Panc1 (cell line): ENCODE results near the gene MAMDC2.
"Not testable (repeated sequence)": the region's sequence is repeated elsewhere in the genome, so short reads cannot be mapped to it uniquely, and the experiment has no call there.

ENCODE experiments used
- POLR2AphosphoS5 ChIP-seq: IDR thresholded peaks from 2 replicates; pipeline ENCODE4 v1.6.1; 2012; ENCODE audit warnings: mild to moderate bottlenecking, low read depth, low read length, moderate library complexity
- REST ChIP-seq, 2 experiments: IDR thresholded peaks; 2 replicates each; pipeline ENCODE4 v1.6.1; 2011 to 2012; ENCODE audit warnings: low read depth in 2 of 2, control low read depth in 1 of 2, low read length in 1 of 2, mild to moderate bottlenecking in 1 of 2, moderate library complexity in 1 of 2; ENCODE audit not compliant: insufficient read depth in 1 of 2
- SIN3A ChIP-seq: IDR thresholded peaks from 2 replicates; pipeline ENCODE4 v1.6.1; 2012; ENCODE audit warnings: low read depth, mild to moderate bottlenecking, low read length, moderate library complexity, borderline replicate concordance; ENCODE audit not compliant: insufficient read depth
- TCF7L2 ChIP-seq: IDR thresholded peaks from 2 replicates; pipeline ENCODE4 v1.6.1; 2011; ENCODE audit warnings: mild to moderate bottlenecking, low read depth, low read length, inconsistent platforms
- TF ChIP-seq, protein P1 (sequence below): fragments of 450-650 bp; IDR thresholded peaks from 2 replicates; pipeline ENCODE4 v1.5.1; 2017; ENCODE audit warnings: mild to moderate bottlenecking

DNA sequence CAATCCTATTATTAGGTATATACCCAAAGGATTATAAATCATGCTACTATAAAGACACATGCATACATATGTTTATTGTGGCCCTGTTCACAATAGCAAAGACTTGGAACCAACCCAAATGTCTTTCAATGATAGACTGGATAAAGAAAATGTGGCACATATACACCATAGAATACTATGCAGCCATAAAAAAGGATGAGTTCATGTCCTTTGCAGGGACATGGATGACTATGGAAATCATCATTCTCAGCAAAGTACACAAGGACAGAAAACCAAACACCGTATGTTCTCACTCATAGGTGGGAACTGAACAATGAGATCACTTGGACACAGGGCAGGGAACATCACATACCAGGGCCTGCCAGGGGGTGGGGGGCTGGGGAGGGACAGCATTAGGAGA is 202.3 kb downstream of the MAMDC2 start:
- TF ChIP-seq, protein P1, sequence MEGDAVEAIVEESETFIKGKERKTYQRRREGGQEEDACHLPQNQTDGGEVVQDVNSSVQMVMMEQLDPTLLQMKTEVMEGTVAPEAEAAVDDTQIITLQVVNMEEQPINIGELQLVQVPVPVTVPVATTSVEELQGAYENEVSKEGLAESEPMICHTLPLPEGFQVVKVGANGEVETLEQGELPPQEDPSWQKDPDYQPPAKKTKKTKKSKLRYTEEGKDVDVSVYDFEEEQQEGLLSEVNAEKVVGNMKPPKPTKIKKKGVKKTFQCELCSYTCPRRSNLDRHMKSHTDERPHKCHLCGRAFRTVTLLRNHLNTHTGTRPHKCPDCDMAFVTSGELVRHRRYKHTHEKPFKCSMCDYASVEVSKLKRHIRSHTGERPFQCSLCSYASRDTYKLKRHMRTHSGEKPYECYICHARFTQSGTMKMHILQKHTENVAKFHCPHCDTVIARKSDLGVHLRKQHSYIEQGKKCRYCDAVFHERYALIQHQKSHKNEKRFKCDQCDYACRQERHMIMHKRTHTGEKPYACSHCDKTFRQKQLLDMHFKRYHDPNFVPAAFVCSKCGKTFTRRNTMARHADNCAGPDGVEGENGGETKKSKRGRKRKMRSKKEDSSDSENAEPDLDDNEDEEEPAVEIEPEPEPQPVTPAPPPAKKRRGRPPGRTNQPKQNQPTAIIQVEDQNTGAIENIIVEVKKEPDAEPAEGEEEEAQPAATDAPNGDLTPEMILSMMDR, result not testable (repeated sequence)
- TF ChIP-seq POLR2AphosphoS5; REST (IDR thresholded peaks at IDR 0.05; ENCODE audit: insufficient read depth in 1 of 2, low read depth in 2 of 2, low read length in 1 of 2); TCF7L2; SIN3A: not testable (repeated sequence)
